Measurements from ENCODE around the gene CRHR1. TPM values are rescaled to one million over a fixed set of nuclear protein-coding genes. Genes with fewer than 3 reads are reported as not detected.

CRHR1 gene
- total RNA-seq, 4 donors from 2014 or later: 1.5 to 24.7 (median 7.4) TPM

DNA sequence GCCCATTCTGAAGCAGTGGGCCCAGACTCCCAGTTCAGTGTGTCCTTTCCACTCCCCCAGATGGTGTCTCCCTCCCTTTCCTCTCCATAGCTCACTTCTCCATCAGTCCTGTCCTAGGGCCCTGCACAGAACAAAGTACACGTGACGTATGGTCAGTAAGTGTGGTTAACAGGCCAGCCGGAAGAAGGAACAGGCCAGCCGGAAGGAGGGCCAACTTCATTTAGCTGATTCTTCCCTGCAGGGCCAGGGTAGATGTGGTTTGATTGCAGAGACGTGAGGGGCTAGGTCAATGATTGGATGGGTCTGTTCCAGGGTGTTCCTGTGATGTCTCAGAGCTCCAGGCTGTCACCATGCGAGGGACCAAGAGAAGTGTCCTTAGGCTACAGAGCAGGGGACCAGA, 31.6 kb downstream of the CRHR1 start:
- H3K9me3 ChIP-seq: no peaks in the 10 kb centered on the region
- intact Hi-C loops (cut with DNase I; ENCODE audit: low total_unique reads): no loop called here
- no peaks in the 10 kb centered on the region for H3K4me1 ChIP-seq
- no peaks in the 10 kb centered on the region for H3K36me3 ChIP-seq
- no peak overlapping the region for H3K4me3 ChIP-seq
- H3K27me3 ChIP-seq: no peaks in the 10 kb centered on the region
- no peak overlapping the region for H3K27ac ChIP-seq
- TF ChIP-seq, protein P1, sequence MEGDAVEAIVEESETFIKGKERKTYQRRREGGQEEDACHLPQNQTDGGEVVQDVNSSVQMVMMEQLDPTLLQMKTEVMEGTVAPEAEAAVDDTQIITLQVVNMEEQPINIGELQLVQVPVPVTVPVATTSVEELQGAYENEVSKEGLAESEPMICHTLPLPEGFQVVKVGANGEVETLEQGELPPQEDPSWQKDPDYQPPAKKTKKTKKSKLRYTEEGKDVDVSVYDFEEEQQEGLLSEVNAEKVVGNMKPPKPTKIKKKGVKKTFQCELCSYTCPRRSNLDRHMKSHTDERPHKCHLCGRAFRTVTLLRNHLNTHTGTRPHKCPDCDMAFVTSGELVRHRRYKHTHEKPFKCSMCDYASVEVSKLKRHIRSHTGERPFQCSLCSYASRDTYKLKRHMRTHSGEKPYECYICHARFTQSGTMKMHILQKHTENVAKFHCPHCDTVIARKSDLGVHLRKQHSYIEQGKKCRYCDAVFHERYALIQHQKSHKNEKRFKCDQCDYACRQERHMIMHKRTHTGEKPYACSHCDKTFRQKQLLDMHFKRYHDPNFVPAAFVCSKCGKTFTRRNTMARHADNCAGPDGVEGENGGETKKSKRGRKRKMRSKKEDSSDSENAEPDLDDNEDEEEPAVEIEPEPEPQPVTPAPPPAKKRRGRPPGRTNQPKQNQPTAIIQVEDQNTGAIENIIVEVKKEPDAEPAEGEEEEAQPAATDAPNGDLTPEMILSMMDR (IDR thresholded peaks at IDR 0.05): no peak
- no peak for TF ChIP-seq POLR2A (IDR thresholded peaks at IDR 0.05)
- DNase-seq: no peak

DNA sequence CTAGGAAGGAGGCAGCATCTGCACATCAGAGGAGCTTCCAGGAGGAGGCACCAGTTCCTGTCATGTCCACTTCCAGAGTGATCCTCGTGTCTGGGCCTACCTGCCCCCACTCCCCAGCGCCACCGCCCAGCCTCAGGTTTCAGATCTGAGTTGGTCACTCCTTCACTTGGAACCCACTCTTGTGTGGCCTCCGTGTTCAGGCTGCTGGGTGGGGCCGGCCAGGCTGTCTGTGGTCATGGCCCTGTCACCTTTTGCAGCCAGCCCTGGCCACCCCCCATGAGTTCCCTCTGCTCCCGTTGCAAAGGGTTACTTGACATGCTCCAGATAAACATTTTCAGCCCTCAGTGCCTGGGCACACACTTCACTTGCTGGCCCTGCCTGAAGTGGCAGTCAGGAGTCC, 33.9 kb downstream of the CRHR1 start:
- H3K4me3 ChIP-seq: no peak overlapping the region
- intact Hi-C loops (cut with DNase I; ENCODE audit: low total_unique reads): no loop called here

DNA sequence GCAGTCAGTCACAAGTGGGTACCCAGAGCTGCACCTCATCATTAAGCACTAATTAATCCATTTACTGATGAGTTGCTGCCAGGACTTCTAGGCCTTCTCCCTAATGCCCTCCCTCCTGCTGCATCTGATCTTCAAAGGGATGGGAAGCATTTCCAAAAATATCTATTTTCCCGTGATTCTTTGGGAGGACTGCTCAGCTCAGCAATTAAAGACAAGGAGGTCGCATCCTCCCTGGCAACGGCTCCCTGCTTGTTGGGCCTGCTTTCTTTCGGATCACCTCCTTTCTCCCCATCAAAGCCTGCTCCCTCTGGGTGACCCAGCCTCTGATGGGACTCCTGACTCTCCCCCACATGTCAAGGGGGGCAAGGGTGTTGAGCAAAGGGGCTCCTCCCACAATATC, 34.6 kb downstream of the CRHR1 start:
- Histone ChIP-seq H3K4me3 (no peak overlapping the region), H3K27me3 (no peaks in the 10 kb centered on the region), H3K4me1 (no peaks in the 10 kb centered on the region), H3K9me3 (no peaks in the 10 kb centered on the region), H3K36me3 (no peaks in the 10 kb centered on the region), H3K27ac (no peak overlapping the region)
- TF ChIP-seq POLR2A (IDR thresholded peaks at IDR 0.05): no peak
- TF ChIP-seq, protein P1 (IDR thresholded peaks at IDR 0.05): no peak
- no peak for DNase-seq
- intact Hi-C loops (cut with DNase I; ENCODE audit: low total_unique reads): no loop called here

More for the DNA sequence above, 33.9 kb downstream of the CRHR1 start:
- DNase-seq: no peak
- Histone ChIP-seq H3K36me3 (no peaks in the 10 kb centered on the region), H3K9me3 (no peaks in the 10 kb centered on the region), H3K4me1 (no peaks in the 10 kb centered on the region), H3K27me3 (no peaks in the 10 kb centered on the region), H3K27ac (no peak overlapping the region)
- TF ChIP-seq, protein P1 (IDR thresholded peaks at IDR 0.05): no peak
- no peak for TF ChIP-seq POLR2A (IDR thresholded peaks at IDR 0.05)

DNA sequence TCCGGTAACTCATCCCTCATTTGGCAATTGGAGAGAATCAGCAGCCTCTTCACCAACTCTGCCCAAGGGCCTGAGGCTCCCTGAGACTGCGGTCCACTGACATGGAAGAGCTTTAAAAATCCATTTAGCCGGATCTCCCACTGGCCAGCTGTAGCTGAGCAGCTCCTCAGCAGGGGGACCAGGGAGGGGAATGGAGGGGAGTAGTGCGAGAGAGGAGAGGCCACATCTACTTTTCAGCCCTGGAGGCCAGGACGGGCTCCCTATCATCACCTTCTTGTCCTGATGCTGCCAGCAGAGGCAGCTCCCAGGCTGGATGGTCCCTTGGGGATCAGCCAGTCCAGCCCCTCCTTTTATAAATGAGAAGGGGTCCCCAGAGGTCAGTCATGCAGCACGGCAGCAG, 35.5 kb downstream of the CRHR1 start:
- H3K4me1 ChIP-seq: no peaks in the 10 kb centered on the region
- no peaks in the 10 kb centered on the region for H3K27me3 ChIP-seq
- DNase-seq: no peak
- intact Hi-C loops (cut with DNase I; ENCODE audit: low total_unique reads): no loop called here
- no peak overlapping the region for H3K27ac ChIP-seq
- H3K4me3 ChIP-seq: no peak overlapping the region
- TF ChIP-seq, protein P1 (IDR thresholded peaks at IDR 0.05): no peak
- TF ChIP-seq POLR2A (IDR thresholded peaks at IDR 0.05): no peak
- no peaks in the 10 kb centered on the region for H3K36me3 ChIP-seq
- no peaks in the 10 kb centered on the region for H3K9me3 ChIP-seq

DNA sequence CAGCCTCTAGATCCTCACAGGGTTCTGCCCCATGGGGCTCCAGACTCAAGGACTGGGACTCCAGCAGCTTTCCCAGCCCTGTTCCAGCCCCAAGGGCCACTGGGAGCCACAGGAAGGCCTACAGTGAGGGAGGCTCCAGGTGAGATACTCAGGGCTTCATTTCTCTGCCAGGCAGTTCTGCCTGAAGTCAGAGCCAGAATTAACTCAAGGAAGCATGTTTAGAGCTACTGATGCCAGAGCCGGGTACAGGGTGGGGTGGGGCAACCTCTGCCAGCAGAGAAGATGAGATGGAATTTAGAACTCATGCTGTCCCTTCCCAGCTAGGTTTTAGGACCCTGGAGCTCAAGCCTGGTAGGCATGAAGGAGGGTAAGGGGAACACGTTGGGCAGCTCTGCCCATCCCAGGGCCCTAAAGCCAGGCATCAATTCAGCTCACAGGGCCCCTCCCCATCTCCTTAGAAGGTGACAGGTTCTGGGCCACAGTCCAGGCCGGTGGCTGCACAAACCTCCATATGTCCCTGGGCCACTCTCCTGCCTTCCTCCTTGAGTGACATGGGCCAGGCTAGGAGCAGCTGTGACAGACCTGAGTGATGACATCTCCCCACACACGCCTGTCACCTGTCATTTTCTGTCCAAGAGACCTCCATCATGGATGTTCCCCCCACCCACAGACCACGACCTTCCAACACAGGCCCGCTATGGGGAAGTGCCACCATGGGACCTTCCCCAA, 36.1 kb downstream of the CRHR1 start:
- no peak for TF ChIP-seq POLR2A (IDR thresholded peaks at IDR 0.05)
- TF ChIP-seq, protein P1 (IDR thresholded peaks at IDR 0.05): no peak
- H3K4me1 ChIP-seq: no peaks in the 10 kb centered on the region
- H3K27ac ChIP-seq: no peak overlapping the region
- intact Hi-C loops (cut with DNase I; ENCODE audit: low total_unique reads): no loop called here
- H3K36me3 ChIP-seq: no peaks in the 10 kb centered on the region
- no peak overlapping the region for H3K4me3 ChIP-seq
- no peaks in the 10 kb centered on the region for H3K27me3 ChIP-seq
- DNase-seq: no peak
- no peaks in the 10 kb centered on the region for H3K9me3 ChIP-seq

All from uterus (tissue), 4 donors.